GM12865 (cell line): ENCODE measurements around the gene C4orf50.

Experiments
- DNase-seq: peaks from one replicate; pipeline ENCODE4 v3.0.0; 2010; ENCODE audit warnings: low read depth
- H3K4me3 ChIP-seq: 2 replicates; pipeline ENCODE4 v1.5.1; 2011; ENCODE audit warnings: mild to moderate bottlenecking, low read depth, low read length, control low read depth
- TF ChIP-seq, protein P1 (sequence below): IDR thresholded peaks from 2 replicates; pipeline ENCODE4 v1.5.1; 2011; ENCODE audit warnings: low read length, control low read depth, low read depth, inconsistent platforms; ENCODE audit not compliant: insufficient read depth; ENCODE audit errors: missing control alignments

The C4orf50 gene

DNA sequence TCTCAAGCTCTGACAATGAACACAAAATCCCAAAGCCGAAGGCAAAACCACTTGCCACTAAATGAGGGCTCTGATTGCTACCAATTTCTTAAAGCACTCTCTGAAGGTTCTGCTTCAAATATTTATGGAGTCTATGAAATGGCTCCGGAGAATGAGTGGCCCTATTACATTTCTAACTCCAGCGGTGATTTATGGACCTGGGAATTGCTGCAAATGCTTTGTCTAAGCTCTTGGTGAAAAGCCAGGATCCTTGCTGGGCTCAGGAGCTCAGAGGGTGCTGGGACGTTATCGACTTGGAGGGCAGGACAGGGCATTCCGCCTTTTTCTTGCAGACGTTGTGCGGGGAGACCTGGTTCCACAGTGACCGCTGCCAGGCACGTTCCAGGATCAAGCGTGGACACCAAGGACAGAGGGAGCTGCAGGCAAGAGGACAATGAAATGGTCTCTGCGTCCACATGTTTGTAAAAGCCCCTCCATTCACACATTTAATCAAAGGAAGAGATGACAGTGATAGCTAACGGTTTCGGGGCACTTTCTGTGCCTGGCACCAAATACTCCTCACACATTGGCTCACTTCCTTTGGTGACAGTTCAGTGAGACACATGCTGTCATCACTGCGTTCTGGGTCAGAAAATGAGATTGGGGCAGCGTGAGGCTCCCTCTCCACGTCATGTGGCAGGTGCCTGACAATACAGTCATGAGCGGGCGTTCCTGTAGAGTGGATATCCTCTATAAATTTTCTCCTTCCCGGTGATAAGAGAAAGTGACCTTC lies 58.8 kb downstream of the C4orf50 start:
- DNase-seq: no peak
- H3K4me3 ChIP-seq: no peak overlapping the region
- TF ChIP-seq, protein P1, sequence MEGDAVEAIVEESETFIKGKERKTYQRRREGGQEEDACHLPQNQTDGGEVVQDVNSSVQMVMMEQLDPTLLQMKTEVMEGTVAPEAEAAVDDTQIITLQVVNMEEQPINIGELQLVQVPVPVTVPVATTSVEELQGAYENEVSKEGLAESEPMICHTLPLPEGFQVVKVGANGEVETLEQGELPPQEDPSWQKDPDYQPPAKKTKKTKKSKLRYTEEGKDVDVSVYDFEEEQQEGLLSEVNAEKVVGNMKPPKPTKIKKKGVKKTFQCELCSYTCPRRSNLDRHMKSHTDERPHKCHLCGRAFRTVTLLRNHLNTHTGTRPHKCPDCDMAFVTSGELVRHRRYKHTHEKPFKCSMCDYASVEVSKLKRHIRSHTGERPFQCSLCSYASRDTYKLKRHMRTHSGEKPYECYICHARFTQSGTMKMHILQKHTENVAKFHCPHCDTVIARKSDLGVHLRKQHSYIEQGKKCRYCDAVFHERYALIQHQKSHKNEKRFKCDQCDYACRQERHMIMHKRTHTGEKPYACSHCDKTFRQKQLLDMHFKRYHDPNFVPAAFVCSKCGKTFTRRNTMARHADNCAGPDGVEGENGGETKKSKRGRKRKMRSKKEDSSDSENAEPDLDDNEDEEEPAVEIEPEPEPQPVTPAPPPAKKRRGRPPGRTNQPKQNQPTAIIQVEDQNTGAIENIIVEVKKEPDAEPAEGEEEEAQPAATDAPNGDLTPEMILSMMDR: no peak

- TF ChIP-seq, protein P1: no peak
- no peak overlapping the region for H3K4me3 ChIP-seq
- no peak for DNase-seq
These were observed 60.0 kb downstream of the C4orf50 start for GRCh38 chr4:5958199-5958735.

DNA sequence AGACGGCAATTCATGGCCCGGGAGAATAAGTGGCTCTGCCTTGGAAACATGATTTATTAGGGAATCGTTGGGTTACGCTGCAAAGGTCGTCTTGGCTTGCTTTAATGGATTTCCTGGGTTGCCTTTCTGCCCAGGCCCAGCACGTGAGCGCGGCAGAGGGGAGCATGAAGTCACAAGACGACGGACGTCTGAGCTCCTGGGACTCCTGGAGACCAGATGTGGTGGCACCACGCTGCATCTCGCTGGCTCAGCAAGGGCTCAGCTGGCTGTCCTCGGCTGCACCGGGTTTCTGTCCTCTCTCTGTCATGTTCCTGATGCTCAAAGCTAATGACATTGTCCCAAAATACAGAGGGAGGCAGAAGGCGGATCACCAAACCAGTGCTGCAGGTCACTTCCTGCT lies 61.2 kb downstream of the C4orf50 start:
- TF ChIP-seq, protein P1: no peak
- DNase-seq: no peak
- H3K4me3 ChIP-seq: no peak overlapping the region

- peak; percentile 20 for DNase-seq
- no peak overlapping the region for H3K4me3 ChIP-seq
- TF ChIP-seq, protein P1: no peak
These were observed 61.8 kb downstream of the C4orf50 start for GRCh38 chr4:5956285-5957021.

- TF ChIP-seq, protein P1: no peak
- H3K4me3 ChIP-seq: no peak overlapping the region
- DNase-seq: peak; percentile 37
These were observed 62.4 kb downstream of the C4orf50 start for GRCh38 chr4:5955856-5956255.

GRCh38 chr4:5955201-5955821 lies 62.9 kb downstream of the C4orf50 start:
- TF ChIP-seq, protein P1: no peak
- DNase-seq: no peak
- H3K4me3 ChIP-seq: no peak overlapping the region
